A549 treated with Hydrocortisone at 1 μM for 4 hours (cell line): ENCODE data around the gene OR13G1. TPM values are rescaled to one million over a fixed set of nuclear protein-coding genes. Genes with fewer than 3 reads are reported as not detected.

Experiments used
- total RNA-seq: library from RNA; stranded (reverse); fragments of 200-300 nt; extraction: Qiagen RNA extraction; gene quantifications from 5 replicates; pipeline ENCODE4 v1.2.3, GENCODE V29; 2022

OR13G1 gene, protein sequence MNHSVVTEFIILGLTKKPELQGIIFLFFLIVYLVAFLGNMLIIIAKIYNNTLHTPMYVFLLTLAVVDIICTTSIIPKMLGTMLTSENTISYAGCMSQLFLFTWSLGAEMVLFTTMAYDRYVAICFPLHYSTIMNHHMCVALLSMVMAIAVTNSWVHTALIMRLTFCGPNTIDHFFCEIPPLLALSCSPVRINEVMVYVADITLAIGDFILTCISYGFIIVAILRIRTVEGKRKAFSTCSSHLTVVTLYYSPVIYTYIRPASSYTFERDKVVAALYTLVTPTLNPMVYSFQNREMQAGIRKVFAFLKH
- not detected in 5 replicates for total RNA-seq

DNA sequence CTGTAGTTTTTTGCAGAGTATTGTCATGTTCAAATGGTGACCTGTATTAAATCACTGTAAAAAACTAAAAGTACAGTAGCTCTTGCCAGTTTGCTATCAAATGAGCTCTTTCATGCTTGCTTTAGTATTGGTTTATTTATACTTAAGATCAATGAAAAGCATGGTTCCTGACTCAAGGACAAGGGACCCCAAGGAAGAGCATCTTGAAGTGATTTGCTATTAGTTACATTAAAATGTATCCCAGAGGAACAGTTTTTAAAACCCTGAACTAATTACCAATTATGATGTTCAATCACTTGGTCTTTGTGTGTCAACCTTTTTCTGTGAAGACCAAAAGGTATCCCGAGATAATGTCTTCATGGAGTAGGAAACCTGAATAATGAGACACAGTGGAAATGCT is at the start of gene OR13G1:
Gene OR13G1, minus strand, starts transcription at position 101 of the 400 bp plus-strand sequence. CDS start 6,698 bp downstream, outside the sequence.

DNA sequence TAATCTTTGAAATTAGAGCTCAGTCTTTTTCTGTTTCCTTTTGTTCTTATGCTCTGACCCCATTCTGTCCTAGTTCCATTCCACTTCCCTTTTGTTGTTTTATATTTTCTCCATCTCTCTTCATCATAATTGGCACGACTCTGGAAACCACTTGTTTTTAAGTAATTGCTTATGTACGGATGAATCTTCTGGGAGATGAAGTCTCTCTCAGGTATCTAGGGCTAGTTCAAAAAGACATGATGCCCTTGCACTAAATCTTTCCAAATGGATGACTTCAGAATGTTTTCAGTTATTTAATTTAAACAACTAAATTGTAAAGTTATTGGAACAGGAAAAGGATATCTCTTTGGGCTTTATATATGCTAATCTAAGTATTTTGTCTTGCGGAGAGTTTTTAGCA is 37.0 kb upstream of the OR13G1 start, which contains the start of gene OR6F1:
Gene OR6F1, minus strand, starts transcription at position 101 of the 400 bp plus-strand sequence. CDS start 3,891 bp downstream, outside the sequence.

Other genes starting within 250 kb of the OR13G1 start
- not detected in 5 replicates for gene OR2B11, start 221.6 kb downstream of the OR13G1 start, total RNA-seq
- not detected in 5 replicates for gene OR2C3, start 143.3 kb downstream of the OR13G1 start, total RNA-seq
- gene GCSAML, start 130.6 kb downstream of the OR13G1 start, total RNA-seq: not detected in 5 replicates
- gene OR2G2, start 91.4 kb downstream of the OR13G1 start, total RNA-seq: not detected in 5 replicates
- gene OR2G3, start 74.2 kb downstream of the OR13G1 start, total RNA-seq: not detected in 5 replicates
- not detected in 5 replicates for gene OR6F1, start 36.9 kb upstream of the OR13G1 start, total RNA-seq
- not detected in 5 replicates for gene OR14K1, start 58.9 kb upstream of the OR13G1 start, total RNA-seq
- not detected in 5 replicates for gene OR14A2, start 68.4 kb upstream of the OR13G1 start, total RNA-seq
- gene OR1C1, start 80.8 kb upstream of the OR13G1 start, total RNA-seq: not detected in 5 replicates
- gene OR14A16, start 144.4 kb upstream of the OR13G1 start, total RNA-seq: not detected in 5 replicates
- not detected in 5 replicates for gene OR11L1, start 162.2 kb upstream of the OR13G1 start, total RNA-seq
- gene TRIM58, start 177.4 kb upstream of the OR13G1 start, total RNA-seq: not detected in 5 replicates
- gene OR2W3, start 215.8 kb upstream of the OR13G1 start, total RNA-seq: not detected in 5 replicates
- gene OR2T8, start 240.5 kb upstream of the OR13G1 start, total RNA-seq: not detected in 5 replicates
- gene OR2AJ1, start 245.2 kb upstream of the OR13G1 start, total RNA-seq: not detected in 5 replicates